ENCODE results near the gene SLC4A1AP.

Gene SLC4A1AP

DNA sequence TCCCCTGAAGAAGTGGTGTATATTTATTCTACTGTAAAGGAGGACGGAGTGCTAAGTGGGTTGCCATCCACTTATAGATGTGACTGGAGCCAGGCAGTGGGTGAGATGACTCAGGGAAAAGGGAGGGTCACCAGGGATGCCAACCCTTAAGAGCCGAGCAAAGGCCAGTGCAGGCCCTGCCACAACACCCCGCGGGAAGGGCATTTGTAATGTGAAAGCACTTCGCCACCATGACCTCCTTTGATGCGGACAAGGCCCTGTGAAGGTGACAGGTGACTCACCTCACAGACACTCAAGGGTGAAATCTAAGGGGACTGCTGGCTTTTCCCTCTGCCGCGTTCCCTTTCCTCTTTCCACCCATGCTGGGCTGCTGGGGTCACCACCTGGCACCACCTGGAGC, 57.6 kb downstream of the SLC4A1AP start:
- no peak for DNase-seq (ENCODE audit: low spot score)

DNA sequence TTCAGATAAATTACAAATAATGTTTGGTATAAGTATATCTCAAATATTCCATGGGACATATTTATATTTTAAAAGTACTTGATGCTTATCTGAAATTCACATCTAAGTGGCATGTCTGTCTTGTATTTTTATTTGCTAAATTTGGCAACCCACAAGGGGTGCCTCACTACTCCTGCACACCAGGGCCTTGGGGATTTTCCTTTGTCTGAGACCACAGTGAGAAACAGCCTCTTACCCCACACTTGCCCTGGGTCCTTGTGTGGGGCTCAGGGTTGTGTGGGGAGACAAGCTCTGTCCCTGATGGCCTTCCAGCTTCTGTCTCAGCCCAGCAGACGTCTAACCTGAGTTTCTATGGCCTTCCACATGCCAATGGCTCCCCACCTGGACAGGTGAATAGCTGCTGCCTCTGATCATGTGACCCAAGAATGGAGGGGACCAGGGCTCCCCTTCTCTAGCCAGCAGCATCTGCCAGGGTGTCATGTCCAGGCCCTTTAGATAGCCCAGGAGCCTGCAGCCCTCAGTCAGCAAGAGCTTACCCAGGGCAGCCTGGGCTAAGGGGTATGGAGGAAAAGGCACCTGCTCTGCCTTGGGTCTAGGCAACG, 58.3 kb downstream of the SLC4A1AP start:
- no peak for DNase-seq (ENCODE audit: low spot score)

DNA sequence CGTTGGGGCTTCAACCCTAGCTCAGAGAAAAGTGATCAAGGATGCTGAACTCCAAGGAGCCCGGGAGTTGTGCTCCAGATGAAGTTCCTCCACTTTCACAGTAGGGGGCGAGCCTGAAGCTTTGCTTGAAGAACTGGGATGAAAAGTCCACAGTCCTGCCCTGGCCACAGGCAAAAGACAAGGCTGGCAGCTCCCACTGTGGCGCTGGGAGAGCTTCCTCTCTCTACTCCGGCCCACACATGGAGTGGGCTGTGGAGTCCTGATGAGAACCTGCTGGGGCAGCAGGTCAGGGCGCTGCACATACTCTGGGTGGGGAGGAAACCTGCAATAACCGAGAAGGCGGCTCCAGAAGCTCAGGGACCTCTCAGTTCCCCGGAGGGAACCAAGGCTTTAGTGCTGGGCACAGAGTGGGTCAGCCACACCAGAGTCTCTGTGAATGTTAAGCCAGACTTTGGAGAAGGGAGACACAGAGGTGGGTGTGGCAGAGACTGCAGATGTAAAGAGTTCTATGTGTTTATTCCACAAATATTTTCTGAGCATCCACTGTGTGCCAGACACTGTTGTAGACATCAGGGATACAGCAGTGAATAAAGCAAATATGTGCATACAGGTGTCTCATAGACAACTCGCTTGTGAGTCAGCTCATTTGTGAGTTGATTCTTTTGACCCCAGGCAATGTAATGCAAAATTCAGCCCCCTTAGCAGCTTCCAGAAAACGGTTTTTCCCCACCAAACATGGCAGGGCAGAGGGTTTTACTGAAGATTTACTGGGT, 59.9 kb downstream of the SLC4A1AP start:
- no peak for DNase-seq (ENCODE audit: low spot score)

DNA sequence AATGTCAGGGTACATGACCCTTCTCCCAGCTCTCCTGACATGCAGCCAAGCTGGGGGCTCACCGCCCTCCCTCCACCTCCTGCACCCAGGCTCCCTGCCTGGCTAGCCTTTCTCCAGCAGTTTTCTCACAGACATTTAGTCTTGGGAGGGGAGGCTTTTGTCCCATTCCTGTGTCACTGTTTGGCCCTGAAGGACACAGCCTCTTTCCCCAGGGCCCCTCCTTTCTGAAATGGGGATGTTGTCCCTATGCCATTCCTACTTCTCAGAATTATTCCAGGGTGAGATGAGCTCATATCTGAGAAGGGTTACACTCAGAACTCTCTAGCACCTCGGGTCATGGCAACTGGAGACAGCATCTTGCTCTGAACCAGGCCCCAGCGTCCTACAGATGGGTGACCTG, 60.5 kb downstream of the SLC4A1AP start:
- no peak for DNase-seq (ENCODE audit: low spot score)

DNA sequence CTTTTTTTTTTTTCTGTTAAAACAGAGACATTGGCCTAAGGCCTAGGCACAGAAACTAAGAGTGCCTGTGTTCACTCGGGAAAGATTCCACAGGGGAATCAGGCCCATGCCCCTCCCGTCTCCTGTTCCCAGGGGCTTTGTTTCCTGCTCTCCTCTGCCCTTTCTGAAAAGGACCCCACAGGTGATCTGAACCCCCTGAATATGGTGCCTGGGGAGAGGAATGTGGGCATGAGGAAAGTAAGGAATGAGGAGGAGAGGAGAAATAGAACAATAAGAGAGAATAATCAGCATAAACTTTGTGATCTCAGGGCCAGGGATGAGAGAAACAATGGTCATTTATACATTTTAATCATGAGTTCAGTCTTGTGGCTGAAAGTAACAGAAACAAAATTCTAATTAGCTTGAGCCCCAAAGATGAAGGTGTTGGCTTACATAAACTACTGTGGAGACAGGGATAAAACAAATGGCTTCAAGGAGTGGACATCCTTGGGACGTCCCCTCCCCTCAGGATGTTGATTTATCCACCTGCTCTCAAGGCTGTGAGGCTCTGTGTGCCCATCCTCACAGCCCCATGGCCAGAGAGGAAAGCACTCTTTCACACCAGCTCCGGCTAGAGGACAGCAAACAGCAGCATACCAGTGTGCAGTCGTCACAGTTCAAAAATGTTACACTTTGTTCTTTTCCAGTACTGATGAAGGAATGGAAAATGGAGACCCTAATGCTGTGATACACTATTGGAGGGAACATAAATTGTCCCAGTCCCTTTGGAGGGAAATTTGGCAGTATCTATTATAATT, 61.4 kb downstream of the SLC4A1AP start:
- no peak for DNase-seq (ENCODE audit: low spot score)

DNA sequence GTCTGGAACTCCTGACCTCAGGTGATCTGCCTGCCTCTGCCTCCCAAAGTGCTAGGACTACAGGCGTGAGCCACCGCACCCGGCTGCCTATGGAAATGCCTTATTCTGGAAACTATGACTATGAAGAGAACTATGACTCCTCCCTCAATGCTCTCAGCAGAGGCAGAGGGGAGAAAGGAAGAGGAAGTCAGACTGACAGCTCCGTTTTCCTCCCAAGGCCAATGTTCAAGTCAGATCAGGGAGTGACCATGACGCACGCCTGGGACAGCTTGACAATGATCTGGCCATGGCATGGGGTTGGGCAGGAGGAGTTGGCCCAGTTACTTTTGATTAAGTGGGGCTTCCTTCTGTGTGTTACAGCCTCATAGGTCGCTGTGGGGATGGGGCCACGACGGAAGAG, 63.6 kb downstream of the SLC4A1AP start:
- DNase-seq (ENCODE audit: low spot score), result no peak

DNA sequence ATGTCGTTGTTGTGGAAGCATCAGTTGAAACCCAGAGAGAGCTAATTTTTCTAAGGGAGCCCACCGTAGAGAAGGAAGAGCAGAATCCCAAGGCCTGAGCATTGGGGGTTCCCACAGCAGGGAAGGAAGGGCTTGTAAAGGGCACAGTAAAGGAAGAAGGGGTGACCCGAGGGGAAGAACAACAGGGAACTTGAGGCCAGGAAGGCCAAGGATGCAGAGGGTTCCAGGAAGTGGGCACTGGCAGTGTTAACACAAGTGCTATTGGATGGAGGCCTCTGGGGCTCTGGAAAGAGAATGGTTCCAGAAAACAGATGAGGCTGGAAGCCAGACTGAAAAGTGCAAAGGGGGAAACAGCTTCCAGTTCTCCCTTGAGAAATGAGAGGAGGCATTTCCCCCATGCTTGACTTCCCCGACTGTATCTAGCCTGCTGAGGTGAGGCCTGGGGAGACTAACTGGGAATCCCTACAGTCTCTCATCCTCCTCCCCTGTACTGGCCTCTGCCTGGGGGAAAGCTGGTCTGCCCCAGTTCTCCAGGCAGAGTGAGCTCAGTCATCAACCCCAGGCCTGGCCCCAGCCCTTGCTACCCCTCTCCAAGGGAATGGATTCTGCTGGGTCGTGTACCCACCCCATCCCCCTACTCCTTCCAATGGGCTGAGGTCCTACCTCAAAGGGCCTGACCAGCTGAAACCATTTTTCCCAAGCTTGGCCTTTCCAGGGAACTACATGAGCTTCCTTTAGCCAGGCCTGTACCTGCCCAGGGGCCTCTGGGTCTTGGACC, 64.6 kb downstream of the SLC4A1AP start:
- no peak for DNase-seq (ENCODE audit: low spot score)

DNA sequence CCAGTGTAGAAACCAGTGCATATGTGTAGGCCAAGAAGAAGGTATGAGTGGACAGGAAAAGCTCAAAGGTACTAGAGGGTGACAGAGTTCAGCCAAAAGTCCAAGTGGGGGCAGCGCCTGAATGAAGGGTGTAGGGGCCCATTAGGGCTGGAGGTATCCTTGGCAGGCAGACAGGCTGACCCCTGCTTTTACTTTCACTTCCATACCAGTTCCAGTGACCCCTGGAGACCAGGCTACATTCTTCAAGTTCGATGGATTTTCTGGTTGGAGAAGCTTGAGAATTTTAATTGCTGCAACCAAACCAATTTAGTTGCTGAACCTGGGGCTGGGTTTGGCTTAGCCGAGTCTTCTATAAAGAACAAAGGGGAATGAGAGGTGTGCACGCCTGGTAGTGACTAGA, 65.5 kb downstream of the SLC4A1AP start:
- no peak for DNase-seq (ENCODE audit: low spot score)

DNA sequence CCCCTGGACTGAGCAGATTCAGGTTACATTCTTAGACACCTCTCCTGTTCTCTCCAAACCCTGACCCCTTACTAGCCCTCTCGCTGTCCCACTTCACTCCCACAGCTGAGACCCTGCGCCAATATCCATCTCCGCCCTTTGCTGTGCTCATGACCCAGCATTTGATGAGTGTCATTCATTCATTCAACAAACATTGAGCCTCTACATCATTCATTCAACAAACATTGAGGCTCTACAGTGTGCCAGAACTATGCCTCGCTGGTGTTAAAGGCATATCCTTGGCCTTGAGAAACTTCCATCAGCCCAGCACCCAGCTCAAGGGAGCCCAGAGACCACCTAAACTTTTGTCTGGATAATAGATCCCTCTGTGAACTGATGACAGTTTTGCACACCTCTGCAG, 65.9 kb downstream of the SLC4A1AP start:
- DNase-seq (ENCODE audit: low spot score), result no peak

DNA sequence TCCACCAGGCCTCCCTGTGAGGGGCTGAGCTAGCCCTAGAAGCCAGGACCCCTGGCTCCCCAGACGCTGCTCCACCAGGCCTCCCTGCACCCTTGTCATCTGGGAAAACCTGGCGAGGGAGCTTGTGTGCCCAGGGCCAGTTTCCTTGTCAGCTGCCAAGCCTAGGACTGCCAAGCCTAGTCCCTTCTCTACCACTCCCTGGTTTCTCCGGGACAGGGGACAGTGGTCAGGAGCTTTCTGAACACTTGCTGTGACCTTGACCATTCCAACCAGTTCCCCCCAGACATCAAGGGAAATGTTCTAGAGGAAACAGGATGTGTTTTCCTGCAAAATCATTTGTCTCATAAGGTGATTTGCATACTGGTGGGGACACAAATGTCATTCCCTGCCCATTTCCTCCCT, 66.6 kb downstream of the SLC4A1AP start:
- DNase-seq (ENCODE audit: low spot score), result no peak

DNA sequence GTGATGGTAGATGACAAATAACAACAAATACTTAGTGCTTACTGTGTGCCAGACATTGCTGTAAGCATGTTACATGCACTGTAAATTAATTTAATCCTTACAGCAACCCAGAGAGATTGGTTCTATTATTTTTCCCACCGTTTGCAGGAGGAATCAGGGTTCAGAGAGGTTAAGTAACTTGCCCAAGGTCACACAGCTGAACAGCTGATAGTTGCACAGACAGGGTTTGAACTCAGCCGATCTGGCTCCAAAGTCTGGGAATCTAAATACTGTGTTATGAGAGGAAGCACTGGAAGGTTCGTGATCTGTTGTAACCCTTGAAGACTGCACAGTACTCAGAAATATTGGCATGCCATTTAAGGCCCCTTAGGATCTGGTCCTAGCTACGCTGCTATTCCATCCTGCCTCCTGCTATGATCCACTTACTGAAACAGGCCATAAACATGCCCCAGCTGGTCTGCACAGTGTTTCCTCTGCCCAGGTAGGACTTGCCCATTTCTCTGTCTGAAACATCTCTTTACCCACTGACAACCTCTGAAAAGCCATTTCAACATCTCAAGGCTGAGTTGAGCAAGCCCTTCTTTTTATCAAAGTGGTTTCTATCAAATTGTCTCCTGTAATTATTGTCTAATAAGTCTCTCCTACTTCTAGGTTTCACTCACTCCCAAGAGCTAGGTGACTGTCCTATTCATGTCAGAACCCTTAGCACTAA, 67.4 kb downstream of the SLC4A1AP start:
- DNase-seq (ENCODE audit: low spot score), result no peak

DNA sequence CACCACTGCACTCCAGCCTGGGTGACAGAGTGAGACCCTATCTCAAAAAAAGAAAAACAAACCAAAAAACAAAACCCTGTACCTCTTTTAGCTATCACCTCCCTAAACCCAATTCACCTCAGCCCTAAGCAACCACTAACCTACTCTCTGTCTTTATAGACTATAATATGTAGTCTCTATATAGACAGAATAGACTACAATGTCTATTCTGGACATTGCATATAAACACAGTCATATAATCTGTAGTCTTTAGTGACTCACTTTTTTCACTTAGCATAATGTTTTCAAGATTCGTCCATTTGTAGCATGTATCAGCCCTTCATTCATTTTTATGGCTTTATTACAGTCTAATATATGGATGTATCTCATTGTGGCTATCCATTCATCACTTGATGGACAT, 70.6 kb downstream of the SLC4A1AP start:
- no peak for DNase-seq (ENCODE audit: low spot score)

DNA sequence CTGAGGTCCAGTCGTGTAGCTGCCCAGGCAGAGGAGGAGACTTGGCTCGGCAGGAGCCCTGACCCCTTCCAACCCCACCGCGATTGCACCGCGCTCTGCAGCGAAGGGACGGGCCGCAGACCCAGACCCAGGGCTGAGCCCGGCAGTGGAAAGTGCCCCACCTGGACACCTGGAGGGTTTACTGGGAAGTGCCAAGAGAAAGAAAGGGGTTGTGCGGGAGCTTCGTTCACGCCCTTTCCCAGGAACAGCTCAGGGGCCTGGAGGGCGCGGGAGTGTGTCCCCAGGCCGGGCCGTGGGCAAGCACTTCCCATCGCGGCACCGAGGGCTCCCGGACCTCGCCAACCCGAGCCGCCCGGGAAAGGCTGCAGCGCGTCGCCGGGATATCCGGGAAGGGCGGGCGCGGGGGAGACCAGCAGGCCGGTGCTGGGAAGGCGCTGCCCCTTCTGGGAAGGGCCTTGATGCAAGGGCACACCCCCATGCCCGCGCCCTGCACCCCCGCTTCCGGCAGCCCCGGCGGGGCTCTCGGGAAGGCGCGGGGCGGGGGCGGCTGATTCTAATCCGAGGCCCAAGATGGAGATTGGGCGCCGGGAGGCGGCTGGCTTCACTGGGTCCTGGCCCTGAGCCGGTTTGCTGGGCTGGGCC, 71.7 kb downstream of the SLC4A1AP start:
- DNase-seq (ENCODE audit: low spot score), result no peak

DNA sequence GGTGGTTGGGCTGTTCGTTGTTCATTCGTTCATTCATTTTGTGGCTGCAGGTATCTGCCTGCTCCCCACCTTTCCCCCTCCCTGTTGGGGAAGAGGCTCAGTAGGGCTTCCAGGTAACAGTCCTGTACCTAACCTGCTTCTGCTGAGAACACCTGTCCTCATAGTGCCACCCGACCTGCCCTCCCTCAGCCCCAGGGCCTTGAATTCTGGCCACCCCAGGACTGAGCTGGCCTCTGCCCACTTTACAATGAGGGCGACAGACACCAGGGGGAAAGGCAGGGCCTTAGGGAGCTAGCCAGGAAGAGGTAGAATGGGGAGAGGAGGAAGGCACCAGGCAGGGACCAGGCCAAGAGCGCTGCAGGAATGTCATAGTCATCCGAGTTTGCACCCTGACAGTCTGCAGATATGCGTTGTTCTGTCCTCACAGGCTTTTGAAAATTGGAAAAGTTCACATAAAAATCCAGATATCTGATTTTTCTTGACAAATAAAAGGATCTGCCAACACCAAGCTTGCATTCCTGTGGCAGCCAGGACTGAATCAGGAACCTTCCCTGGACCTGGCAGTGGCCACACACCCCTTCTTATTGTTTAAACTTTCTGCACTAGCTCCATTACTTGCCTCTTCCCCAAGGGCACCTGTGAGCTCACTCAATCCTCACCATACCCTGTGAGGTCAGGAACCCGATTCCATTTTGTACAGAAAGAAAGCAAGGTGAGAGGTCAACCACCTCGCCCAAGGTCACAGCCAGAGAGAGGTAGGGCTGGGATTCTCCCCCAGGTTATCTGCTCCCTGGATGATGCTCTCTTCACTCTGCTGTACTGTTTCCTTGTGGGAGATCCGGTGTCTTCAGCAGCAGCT, 72.6 kb downstream of the SLC4A1AP start:
- no peak for DNase-seq (ENCODE audit: low spot score)

DNA sequence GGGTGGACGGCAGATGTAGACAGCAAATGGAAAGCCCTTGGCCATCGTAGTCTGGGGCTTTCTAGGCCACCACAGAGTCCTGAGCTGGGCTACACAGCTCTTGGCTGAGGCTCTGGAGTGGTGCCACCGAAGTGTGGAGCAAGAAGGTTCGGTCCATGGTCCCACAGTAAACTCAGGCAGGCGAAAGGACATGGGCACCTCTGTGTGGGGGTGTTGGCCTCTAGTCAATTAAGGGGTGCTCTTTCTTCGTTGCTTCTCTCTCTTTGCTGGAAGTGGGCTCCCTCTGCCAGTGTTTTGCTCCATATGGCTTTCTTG, 73.2 kb downstream of the SLC4A1AP start:
- DNase-seq (ENCODE audit: low spot score), result no peak

DNA sequence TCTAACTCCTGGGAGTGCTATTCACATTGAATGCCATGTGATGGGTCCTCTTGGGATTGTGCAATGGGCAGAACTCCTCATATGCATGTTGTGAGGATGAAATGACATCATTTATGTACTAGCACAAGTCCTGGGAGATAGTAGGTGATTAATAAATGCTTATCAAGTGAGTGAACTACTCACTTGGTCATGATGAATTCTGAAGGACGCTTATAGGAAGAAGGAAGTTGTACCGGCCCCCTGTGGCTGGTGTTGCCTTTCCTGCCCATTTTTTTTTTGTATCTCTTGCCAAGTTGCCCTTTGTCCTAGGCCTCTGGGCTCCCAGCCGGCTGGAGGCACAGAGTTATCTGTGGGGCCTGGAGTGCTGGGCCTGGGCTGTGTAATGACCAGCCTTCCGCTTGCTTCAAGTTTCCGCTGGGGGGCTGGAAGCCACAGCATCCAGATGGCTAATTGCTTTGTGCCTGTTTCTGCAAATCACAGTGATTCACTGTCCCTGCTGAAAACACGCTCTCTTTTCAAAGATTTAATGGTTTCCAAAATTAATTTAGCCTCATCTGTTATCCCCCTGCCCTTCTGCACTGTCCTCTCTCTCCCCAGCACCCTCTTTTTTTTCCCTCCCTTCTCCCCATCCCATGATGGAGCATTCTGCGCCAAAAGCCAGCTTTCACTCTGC, 74.1 kb downstream of the SLC4A1AP start:
- DNase-seq (ENCODE audit: low spot score), result no peak

DNA sequence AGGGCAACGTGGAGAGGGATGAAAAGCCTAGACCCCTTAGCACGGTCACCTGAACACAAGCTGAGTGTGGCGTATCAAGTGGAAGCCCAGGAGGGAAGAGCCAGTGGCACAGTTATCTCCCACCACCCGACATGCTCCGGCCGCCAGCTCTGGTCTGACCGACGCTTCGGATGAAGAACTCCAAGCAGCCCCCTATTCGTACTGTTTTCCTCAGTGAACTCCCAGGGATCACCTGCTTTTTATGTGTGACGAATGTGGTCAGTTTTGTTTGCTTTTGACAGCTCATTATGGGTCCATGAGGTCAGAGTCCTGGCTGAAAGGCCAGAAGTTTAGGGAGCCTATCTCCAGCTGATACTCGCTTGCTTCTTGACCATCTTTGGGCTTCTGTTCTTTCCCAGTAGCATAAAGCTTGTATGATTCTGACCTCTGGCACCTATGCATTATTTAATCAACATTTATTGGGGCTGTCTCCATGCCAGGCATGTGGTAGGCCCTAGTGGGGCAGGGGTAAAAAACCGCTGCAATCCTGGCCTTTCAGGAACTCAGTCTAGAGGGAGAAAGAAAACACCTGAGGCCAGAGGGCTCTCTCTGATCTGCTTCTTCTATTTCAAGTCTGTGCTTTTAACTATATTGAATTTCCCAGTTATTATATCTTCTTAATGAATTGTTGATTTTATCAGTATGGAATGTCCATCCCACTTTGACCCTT, 74.8 kb downstream of the SLC4A1AP start:
- DNase-seq (ENCODE audit: low spot score), result no peak

DNA sequence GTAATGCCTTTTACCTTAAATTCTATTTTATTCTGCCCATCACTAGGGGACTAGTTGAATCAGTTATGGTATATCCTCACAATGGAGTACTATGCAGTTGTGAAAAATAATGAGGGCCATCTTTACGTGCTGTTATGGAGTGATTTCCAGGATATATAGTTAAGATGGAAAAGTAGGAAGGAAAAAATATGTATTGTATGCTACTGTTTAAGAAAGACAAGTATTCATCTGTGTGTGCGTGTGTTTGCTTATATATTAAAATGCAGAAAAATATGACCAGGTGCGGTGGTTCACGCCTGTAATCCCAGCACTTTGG, 75.3 kb downstream of the SLC4A1AP start:
- no peak for DNase-seq (ENCODE audit: low spot score)

DNA sequence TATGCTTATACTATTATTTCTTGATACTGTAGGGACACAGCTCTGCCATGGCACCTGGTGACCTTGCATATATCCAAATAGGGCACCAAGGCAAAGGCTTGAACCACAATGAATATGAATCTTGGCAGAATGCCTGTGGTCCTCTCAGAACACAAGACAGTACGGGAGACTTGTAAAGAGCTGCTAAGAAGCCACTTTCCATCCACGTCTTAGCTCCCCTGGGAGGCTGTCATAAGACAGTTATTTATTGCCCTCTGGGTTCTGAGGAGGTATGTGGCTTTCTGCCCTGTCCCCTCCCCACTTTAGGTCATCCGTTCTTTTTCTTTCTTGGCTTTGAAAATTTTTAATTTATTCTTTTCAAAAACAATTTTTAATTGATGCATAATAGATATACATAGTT, 78.0 kb downstream of the SLC4A1AP start:
- DNase-seq (ENCODE audit: low spot score), result no peak
